H1 (cell line): Measurements from ENCODE around the gene SLC26A1. TPM values are rescaled to one million over a fixed set of nuclear protein-coding genes. Genes with fewer than 3 reads are reported as not detected.

ENCODE experiments used
- CTCF ChIA-PET: fragments of 300-600 bp; sonication (Branson Sonifier 250); formaldehyde crosslinking; loops from one replicate; lab custom pipeline; 2021; ENCODE audit not compliant: partially characterized antibody; lab: Charles Lee
- POLR2A ChIA-PET: fragments of 300-600 bp; sonication (Branson Sonifier 250); formaldehyde crosslinking; loops from one replicate; lab custom pipeline; 2021; ENCODE audit warnings: inconsistent platforms; ENCODE audit not compliant: partially characterized antibody; lab: Charles Lee
- DNase-seq, 2 experiments: peaks; one replicate each; pipeline versions ENCODE4 v3.0.0 to v3.0.0-alpha.2; 2010 to 2022; ENCODE audit warnings: low spot score in 2 of 2, low read depth in 1 of 2, mixed read lengths in 1 of 2
- FAIRE-seq: peaks from 2 replicates; lab custom pipeline; 2011; peaks lifted over from hg19 to GRCh38; lab: Jason Lieb, UNC
- H2AFZ ChIP-seq: 2 replicates; pipeline ENCODE4 v1.8.1; 2012; ENCODE audit warnings: low read length, inconsistent platforms
- H2AK5ac ChIP-seq: 2 replicates; pipeline ENCODE4 v1.6.1; 2013; ENCODE audit warnings: low read depth, low read length
- H2BK120ac ChIP-seq: replicated peaks from 2 replicates; pipeline ENCODE3; 2013; ENCODE audit warnings: low read depth, low read length, inconsistent platforms
- H2BK12ac ChIP-seq: 2 replicates; pipeline ENCODE4 v1.6.1; 2013; ENCODE audit warnings: low read depth, low read length
- H2BK15ac ChIP-seq: 2 replicates; pipeline ENCODE4 v1.6.1; 2013; ENCODE audit warnings: low read length
- H2BK20ac ChIP-seq: 2 replicates; pipeline ENCODE4 v1.6.1; 2013; ENCODE audit warnings: low read length
- H2BK5ac ChIP-seq: 2 replicates; pipeline ENCODE4 v1.6.1; 2013; ENCODE audit warnings: low read depth, low read length
- H3K14ac ChIP-seq: 2 replicates; pipeline ENCODE4 v1.6.1; 2013; ENCODE audit warnings: inconsistent platforms; ENCODE audit not compliant: insufficient read length
- H3K18ac ChIP-seq: 2 replicates; pipeline ENCODE4 v1.6.1; 2013; ENCODE audit warnings: low read length; ENCODE audit errors: extremely low read depth
- H3K23ac ChIP-seq: 2 replicates; pipeline ENCODE4 v1.6.1; 2013; ENCODE audit warnings: inconsistent platforms; ENCODE audit not compliant: insufficient read length
- H3K23me2 ChIP-seq: 2 replicates; pipeline ENCODE4 v1.6.1; 2013; ENCODE audit warnings: low read depth, low read length
- H3K27ac ChIP-seq: 2 replicates; pipeline ENCODE4 v1.6.1; 2011; ENCODE audit warnings: low read depth, low read length, inconsistent platforms
- H3K27me3 ChIP-seq, 4 experiments: replicated peaks in 1 of 4; 1 replicate in 1 of 4; 2 replicates in 3 of 4; pipeline versions ENCODE4 v1.6.1 to v1.8.1; 2011 to 2013; ENCODE audit warnings: low read length in 3 of 4, mild to moderate bottlenecking in 3 of 4, inconsistent platforms in 2 of 4, mixed read lengths in 2 of 4, moderate library complexity in 1 of 4; ENCODE audit not compliant: control insufficient read depth in 3 of 4, insufficient read depth in 3 of 4; ENCODE audit errors: extremely low read depth in 1 of 4
- H3K36me3 ChIP-seq, 4 experiments: 2 replicates each; pipeline versions ENCODE4 v1.6.1 to v1.8.1; 2011 to 2013; ENCODE audit warnings: mild to moderate bottlenecking in 4 of 4, low read length in 3 of 4, moderate library complexity in 2 of 4, control low read depth in 1 of 4, inconsistent platforms in 1 of 4; ENCODE audit not compliant: insufficient read depth in 4 of 4, control insufficient read depth in 2 of 4
- H3K4ac ChIP-seq: replicated peaks from 2 replicates; pipeline ENCODE3; 2013; ENCODE audit warnings: low read length, low read depth, mixed read lengths, inconsistent platforms; ENCODE audit not compliant: insufficient read length
- H3K4me1 ChIP-seq, 4 experiments: replicated peaks in 1 of 4; 1 replicate in 1 of 4; 2 replicates in 3 of 4; pipeline versions ENCODE4 v1.6.1 to v1.8.1; 2011 to 2013; ENCODE audit warnings: low read length in 3 of 4, inconsistent platforms in 2 of 4, mixed read lengths in 1 of 4; ENCODE audit not compliant: insufficient read depth in 4 of 4, control insufficient read depth in 3 of 4
- H3K4me2 ChIP-seq, 2 experiments: 2 replicates each; pipeline versions ENCODE4 v1.6.1 to v1.8.1; 2011 to 2013; ENCODE audit warnings: low read depth in 2 of 2, low read length in 2 of 2, control low read depth in 1 of 2, inconsistent platforms in 1 of 2, mild to moderate bottlenecking in 1 of 2; ENCODE audit not compliant: insufficient read depth in 1 of 2
- H3K4me3 ChIP-seq, 4 experiments: fragments of 200-600, 300-600 bp in 1 of 4; sonication (generic), shearing (Covaris generic), sonication (Bioruptor Twin) in 1 of 4; 2 replicates each; pipeline versions ENCODE4 v1.5.1 to v1.8.1; 2011 to 2016; ENCODE audit warnings: low read length in 4 of 4, low read depth in 3 of 4, control low read depth in 2 of 4, inconsistent platforms in 2 of 4, mild to moderate bottlenecking in 2 of 4, mixed read lengths in 1 of 4, moderate library complexity in 1 of 4; ENCODE audit not compliant: insufficient read depth in 2 of 4; ENCODE audit errors: extremely low read depth in 1 of 4
- H3K56ac ChIP-seq: replicated peaks from 2 replicates; pipeline ENCODE3; 2013; ENCODE audit warnings: low read depth, mild to moderate bottlenecking, mixed read lengths, low read length, inconsistent platforms; ENCODE audit not compliant: insufficient read length
- H3K79me1 ChIP-seq: 2 replicates; pipeline ENCODE4 v1.6.1; 2013; ENCODE audit warnings: low read depth, low read length, control low read depth
- H3K79me2 ChIP-seq, 2 experiments: 2 replicates each; pipeline versions ENCODE4 v1.6.1 to v1.8.1; 2012 to 2013; ENCODE audit warnings: low read length in 2 of 2, mild to moderate bottlenecking in 2 of 2, inconsistent platforms in 1 of 2; ENCODE audit not compliant: insufficient read depth in 2 of 2, control insufficient read depth in 1 of 2
- H3K9ac ChIP-seq, 4 experiments: replicated peaks in 1 of 4; 1 replicate in 1 of 4; 2 replicates in 3 of 4; pipeline versions ENCODE4 v1.6.1 to v1.8.1; 2011 to 2013; ENCODE audit warnings: low read depth in 3 of 4, low read length in 3 of 4, control low read depth in 2 of 4, mild to moderate bottlenecking in 2 of 4, moderate library complexity in 2 of 4, inconsistent platforms in 1 of 4; ENCODE audit errors: extremely low read depth in 1 of 4
- H3K9me3 ChIP-seq, 2 experiments: 2 replicates each; pipeline versions ENCODE4 v1.6.1 to v1.8.1; 2012 to 2013; ENCODE audit warnings: mild to moderate bottlenecking in 2 of 2, moderate library complexity in 2 of 2, control low read depth in 1 of 2, inconsistent platforms in 1 of 2, low read depth in 1 of 2, low read length in 1 of 2, mixed read lengths in 1 of 2; ENCODE audit not compliant: insufficient read depth in 2 of 2
- H4K20me1 ChIP-seq, 2 experiments: replicated peaks in 1 of 2; 2 replicates each; pipeline versions ENCODE3 to v1.8.1; 2011 to 2013; ENCODE audit warnings: inconsistent platforms in 2 of 2, low read length in 2 of 2, mild to moderate bottlenecking in 1 of 2; ENCODE audit not compliant: insufficient read depth in 2 of 2, control insufficient read depth in 1 of 2
- H4K5ac ChIP-seq: 2 replicates; pipeline ENCODE4 v1.6.1; 2013; ENCODE audit warnings: low read length, low read depth, mixed read lengths, inconsistent platforms; ENCODE audit not compliant: insufficient read length
- H4K8ac ChIP-seq: 2 replicates; pipeline ENCODE4 v1.8.0; 2013; ENCODE audit warnings: mild to moderate bottlenecking, moderate library complexity, low read length, inconsistent platforms; ENCODE audit not compliant: insufficient read depth; ENCODE audit errors: extremely low read depth
- H4K91ac ChIP-seq: replicated peaks from 2 replicates; pipeline ENCODE3; 2013; ENCODE audit warnings: low read length, mixed read lengths, inconsistent platforms; ENCODE audit not compliant: insufficient read length
- BRCA1 ChIP-seq: IDR thresholded peaks from 2 replicates; pipeline ENCODE4 v1.6.1; 2012; ENCODE audit warnings: low read depth, low read length, improper control_type of control experiment
- CEBPB ChIP-seq: IDR thresholded peaks from 2 replicates; pipeline ENCODE4 v1.6.1; 2012; ENCODE audit warnings: low read depth, low read length
- CHD1 ChIP-seq: IDR thresholded peaks from 2 replicates; pipeline ENCODE4 v1.6.1; 2012; ENCODE audit warnings: low read depth, low read length, improper control_type of control experiment
- FOSL1 ChIP-seq: IDR thresholded peaks from 2 replicates; pipeline ENCODE4 v1.6.1; 2011; ENCODE audit warnings: mild to moderate bottlenecking, low read depth, low read length, moderate library complexity; ENCODE audit not compliant: insufficient read depth
- GTF2F1 ChIP-seq: IDR thresholded peaks from 2 replicates; pipeline ENCODE4 v1.6.1; 2012; ENCODE audit warnings: low read depth, low read length, improper control_type of control experiment, borderline replicate concordance
- NRF1 ChIP-seq: IDR thresholded peaks from 2 replicates; pipeline ENCODE4 v1.6.1; 2011; ENCODE audit warnings: mild to moderate bottlenecking, low read depth, low read length, improper control_type of control experiment
- POLR2A ChIP-seq, 2 experiments: IDR thresholded peaks; 1 replicate in 1 of 2; 2 replicates in 1 of 2; pipeline ENCODE4 v1.6.1; 2011; ENCODE audit warnings: low read depth in 2 of 2, low read length in 2 of 2, mild to moderate bottlenecking in 2 of 2; ENCODE audit errors: control extremely low read depth in 1 of 2
- RXRA ChIP-seq: IDR thresholded peaks from 2 replicates; pipeline ENCODE4 v1.6.1; 2011; ENCODE audit warnings: low read depth, mild to moderate bottlenecking, low read length, moderate library complexity; ENCODE audit not compliant: insufficient read depth
- YY1 ChIP-seq: IDR thresholded peaks from 2 replicates; pipeline ENCODE4 v1.6.1; 2011; ENCODE audit warnings: low read depth, mild to moderate bottlenecking, low read length
- WGBS, 2 experiments: shearing (Covaris generic) in 1 of 2; methylation state at CpG; one replicate each; pipeline versions ENCODE4 v1.1.6 to v1.1.7; 2013 to 2015; ENCODE audit warnings: low lambda C conversion rate in 2 of 2, mixed read lengths in 2 of 2, inconsistent platforms in 1 of 2, low coverage in 1 of 2, missing lambda C conversion rate in 1 of 2; ENCODE audit not compliant: insufficient replicate concordance in 2 of 2, insufficient coverage in 1 of 2, insufficient read length in 1 of 2; ENCODE audit errors: extremely low coverage in 1 of 2, missing lambda C conversion rate in 1 of 2; 5-methylcytosine and 5-hydroxymethylcytosine counted together
- polyA plus RNA-seq, 7 experiments: library from polyadenylated mRNA; depleted of rRNA in 3 of 7; stranded (reverse) in 5 of 7; unstranded in 2 of 7; fragments of >200 nt in 5 of 7; fragments of 200-250 nt in 2 of 7; gene quantifications; 1 replicate in 5 of 7; 2 replicates in 1 of 7; 4 replicates in 1 of 7; pipeline versions ENCODE4 v1.2.1 to v1.2.3, GENCODE V29; 2011 to 2013; ENCODE audit warnings: missing spikeins in 2 of 7, mixed read lengths in 2 of 7
- total RNA-seq: library from RNA; stranded (reverse); fragmentation: NEBNext Ultra II Directional; extraction: Animal tissue kit (Norgen Biotek cat#: 25700); gene quantifications from 2 replicates; pipeline ENCODE4 v1.2.1, GENCODE V29; 2021

The SLC26A1 gene
- total and polyA plus RNA-seq, 2 of the 8 experiments (the other 6 are each of a cell fraction or from before 2014, with no cell fraction given): 0.11 TPM; not detected in 1

DNA sequence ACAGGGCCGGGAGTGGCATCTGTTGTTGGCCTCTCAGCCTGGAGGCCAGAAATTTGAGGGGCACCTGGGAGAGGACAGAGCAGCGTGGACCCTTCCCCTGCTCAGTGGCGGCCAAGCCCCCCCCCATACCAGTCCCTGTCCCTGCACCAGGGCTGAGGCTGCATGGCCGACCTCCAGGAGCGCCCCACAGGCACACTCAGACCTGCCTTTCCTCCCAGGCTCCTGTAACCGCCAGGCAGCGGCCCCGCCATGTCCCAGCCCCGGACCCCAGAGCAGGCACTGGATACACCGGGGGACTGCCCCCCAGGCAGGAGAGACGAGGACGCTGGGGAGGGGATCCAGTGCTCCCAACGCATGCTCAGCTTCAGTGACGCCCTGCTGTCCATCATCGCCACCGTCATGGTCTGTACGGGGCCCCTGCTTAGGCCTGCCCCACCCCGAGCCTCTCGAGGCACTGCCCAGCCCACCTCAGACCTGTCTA lies 45.7 kb downstream of the SLC26A1 start:
- Histone ChIP-seq H3K18ac (no peak overlapping the region), H3K27ac (no peak overlapping the region), H3K23me2 (peaks cover 6% of the 10 kb centered on the region; the same call in 1 of the 2 replicates), H2AFZ (no peak overlapping the region), H3K4me1 (peaks cover 3 to 10% (median 8%) of the 10 kb centered on the region in 4 experiments), H3K4me3 (no peak overlapping the region), H2BK120ac (no peak overlapping the region), H3K14ac (no peak overlapping the region), H2BK15ac (no peak overlapping the region), H3K9me3 (no peaks in the 10 kb centered on the region), H3K79me2 (no peaks in the 10 kb centered on the region), H4K8ac (peak overlapping the region; percentile 78; the same call in 1 of the 2 replicates), H3K23ac (no peak overlapping the region), H3K79me1 (no peaks in the 10 kb centered on the region), H3K36me3 (no peaks in the 10 kb centered on the region), H2BK20ac (no peak overlapping the region), H2AK5ac (no peak overlapping the region), H4K5ac (no peak overlapping the region), H3K4me2 (no peak overlapping the region), H4K91ac (no peak overlapping the region), H3K56ac (no peak overlapping the region), H3K27me3 (peaks cover 0 to 11% (median 6%) of the 10 kb centered on the region in 4 experiments; a peak in 4 of 7 replicates), H3K9ac (no peak overlapping the region), H3K4ac (no peak overlapping the region), H4K20me1 (peaks cover 0 to 2% of the 10 kb centered on the region in 2 experiments), H2BK12ac (no peak overlapping the region), H2BK5ac (no peak overlapping the region)
- WGBS, 2 experiments: 86% methylated on average over 19 of the region's 19 CpGs; no CpG with 5 or more reads in 1 of the 2 experiments
- ChIA-PET CTCF (no interaction called here), POLR2A (interaction anchor here (1.2 to 1.3 kb wide), 2 partner anchors 13 to 15 kb away, joined by 3 to 4 read pairs; partner anchors contain the start of genes GAK and TMEM175)
- DNase-seq (no peak), FAIRE-seq (no peak)
- no peak for TF ChIP-seq GTF2F1
- no peak for TF ChIP-seq NRF1
- TF ChIP-seq CEBPB: no peak
- no peak for TF ChIP-seq CHD1
- TF ChIP-seq YY1: no peak
- TF ChIP-seq FOSL1: no peak
- no peak for TF ChIP-seq POLR2A (IDR thresholded peaks at IDR 0.05; ENCODE audit: control extremely low read depth in 1 of 2, low read depth in 2 of 2, low read length in 2 of 2)
- no peak for TF ChIP-seq BRCA1
- TF ChIP-seq RXRA: no peak
